ENCODE results near the gene OSBPL2. TPM values are rescaled to one million over a fixed set of nuclear protein-coding genes. Genes with fewer than 3 reads are reported as not detected.

Gene OSBPL2
- total and polyA plus RNA-seq, 4 donors = 9.9 to 19.7 (median 12.3) TPM

DNA sequence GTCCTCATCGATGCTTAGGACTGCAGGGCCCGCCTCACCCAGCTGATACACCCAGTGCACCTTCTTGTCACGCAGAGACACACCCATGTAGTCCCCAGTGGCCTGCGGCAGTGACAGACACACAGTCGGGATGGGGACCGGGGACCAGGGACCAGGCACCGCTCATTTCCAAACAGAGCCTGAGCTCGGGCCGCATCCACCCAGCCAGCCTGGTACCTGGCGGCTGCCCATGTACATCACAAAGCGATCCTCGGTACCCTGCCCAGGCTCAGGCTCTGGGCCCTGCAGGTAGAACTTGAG, 76.0 kb downstream of the OSBPL2 start:
- no peak overlapping the region for H3K27ac ChIP-seq (ENCODE audit: low read depth in 1 of 2, low read length in 2 of 2)
- H3K36me3 ChIP-seq (ENCODE audit: control insufficient read depth in 4 of 4, insufficient read depth in 3 of 4, low read depth in 1 of 4, low read length in 3 of 4) = peaks cover 6 to 61% (median 17%) of the 10 kb centered on the region in 4 donors
- 95% methylated on average over 12 of the region's 12 CpGs for WGBS
- H3K9me3 ChIP-seq (ENCODE audit: control insufficient read depth in 4 of 4, low read length in 3 of 4) = no peaks in the 10 kb centered on the region
- TF ChIP-seq, protein P1, sequence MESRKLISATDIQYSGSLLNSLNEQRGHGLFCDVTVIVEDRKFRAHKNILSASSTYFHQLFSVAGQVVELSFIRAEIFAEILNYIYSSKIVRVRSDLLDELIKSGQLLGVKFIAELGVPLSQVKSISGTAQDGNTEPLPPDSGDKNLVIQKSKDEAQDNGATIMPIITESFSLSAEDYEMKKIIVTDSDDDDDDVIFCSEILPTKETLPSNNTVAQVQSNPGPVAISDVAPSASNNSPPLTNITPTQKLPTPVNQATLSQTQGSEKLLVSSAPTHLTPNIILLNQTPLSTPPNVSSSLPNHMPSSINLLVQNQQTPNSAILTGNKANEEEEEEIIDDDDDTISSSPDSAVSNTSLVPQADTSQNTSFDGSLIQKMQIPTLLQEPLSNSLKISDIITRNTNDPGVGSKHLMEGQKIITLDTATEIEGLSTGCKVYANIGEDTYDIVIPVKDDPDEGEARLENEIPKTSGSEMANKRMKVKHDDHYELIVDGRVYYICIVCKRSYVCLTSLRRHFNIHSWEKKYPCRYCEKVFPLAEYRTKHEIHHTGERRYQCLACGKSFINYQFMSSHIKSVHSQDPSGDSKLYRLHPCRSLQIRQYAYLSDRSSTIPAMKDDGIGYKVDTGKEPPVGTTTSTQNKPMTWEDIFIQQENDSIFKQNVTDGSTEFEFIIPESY (IDR thresholded peaks at IDR 0.05) = no peak
- TF ChIP-seq YY1 (IDR thresholded peaks at IDR 0.05) = no peak
- TF ChIP-seq SP1 (IDR thresholded peaks at IDR 0.05) = no peak
- TF ChIP-seq GABPA (IDR thresholded peaks at IDR 0.05 in 1 of 2, conservative IDR thresholded peaks at IDR 0.05 in 1 of 2) = no peak
- TF ChIP-seq, protein P2, sequence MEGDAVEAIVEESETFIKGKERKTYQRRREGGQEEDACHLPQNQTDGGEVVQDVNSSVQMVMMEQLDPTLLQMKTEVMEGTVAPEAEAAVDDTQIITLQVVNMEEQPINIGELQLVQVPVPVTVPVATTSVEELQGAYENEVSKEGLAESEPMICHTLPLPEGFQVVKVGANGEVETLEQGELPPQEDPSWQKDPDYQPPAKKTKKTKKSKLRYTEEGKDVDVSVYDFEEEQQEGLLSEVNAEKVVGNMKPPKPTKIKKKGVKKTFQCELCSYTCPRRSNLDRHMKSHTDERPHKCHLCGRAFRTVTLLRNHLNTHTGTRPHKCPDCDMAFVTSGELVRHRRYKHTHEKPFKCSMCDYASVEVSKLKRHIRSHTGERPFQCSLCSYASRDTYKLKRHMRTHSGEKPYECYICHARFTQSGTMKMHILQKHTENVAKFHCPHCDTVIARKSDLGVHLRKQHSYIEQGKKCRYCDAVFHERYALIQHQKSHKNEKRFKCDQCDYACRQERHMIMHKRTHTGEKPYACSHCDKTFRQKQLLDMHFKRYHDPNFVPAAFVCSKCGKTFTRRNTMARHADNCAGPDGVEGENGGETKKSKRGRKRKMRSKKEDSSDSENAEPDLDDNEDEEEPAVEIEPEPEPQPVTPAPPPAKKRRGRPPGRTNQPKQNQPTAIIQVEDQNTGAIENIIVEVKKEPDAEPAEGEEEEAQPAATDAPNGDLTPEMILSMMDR (IDR thresholded peaks at IDR 0.05; ENCODE audit: low read depth, low read length, missing input control) = no peak
- TF ChIP-seq, protein P3, sequence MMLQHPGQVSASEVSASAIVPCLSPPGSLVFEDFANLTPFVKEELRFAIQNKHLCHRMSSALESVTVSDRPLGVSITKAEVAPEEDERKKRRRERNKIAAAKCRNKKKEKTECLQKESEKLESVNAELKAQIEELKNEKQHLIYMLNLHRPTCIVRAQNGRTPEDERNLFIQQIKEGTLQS (IDR thresholded peaks at IDR 0.05) = no peak
- no peak for TF ChIP-seq FOXA1 (IDR thresholded peaks at IDR 0.05)
- TF ChIP-seq RXRA (IDR thresholded peaks at IDR 0.05) = no peak
- no peak for TF ChIP-seq EGR1 (IDR thresholded peaks at IDR 0.05; ENCODE audit: low read depth in 2 of 2)
- no peak for TF ChIP-seq HNF4G (IDR thresholded peaks at IDR 0.05)
- TF ChIP-seq TAF1 (conservative IDR thresholded peaks at IDR 0.05) = no peak
- no peak for TF ChIP-seq NR2F2 (IDR thresholded peaks at IDR 0.05)
- no peak for TF ChIP-seq FOXA2 (IDR thresholded peaks at IDR 0.05)
- H3K4me3 ChIP-seq (ENCODE audit: low read depth in 1 of 3, low read length in 3 of 3) = no peak overlapping the region
- no peak for DNase-seq (ENCODE audit: low spot score)
- no peak overlapping the region for H3K9ac ChIP-seq (ENCODE audit: low read depth in 1 of 2, low read length in 2 of 2)
- no peaks in the 10 kb centered on the region for H3K27me3 ChIP-seq (ENCODE audit: control insufficient read depth in 4 of 4, insufficient read depth in 4 of 4, low read length in 3 of 4)
- no peaks in the 10 kb centered on the region for H3K4me1 ChIP-seq (ENCODE audit: control insufficient read depth in 4 of 4, insufficient read depth in 4 of 4, low read length in 3 of 4)

DNA sequence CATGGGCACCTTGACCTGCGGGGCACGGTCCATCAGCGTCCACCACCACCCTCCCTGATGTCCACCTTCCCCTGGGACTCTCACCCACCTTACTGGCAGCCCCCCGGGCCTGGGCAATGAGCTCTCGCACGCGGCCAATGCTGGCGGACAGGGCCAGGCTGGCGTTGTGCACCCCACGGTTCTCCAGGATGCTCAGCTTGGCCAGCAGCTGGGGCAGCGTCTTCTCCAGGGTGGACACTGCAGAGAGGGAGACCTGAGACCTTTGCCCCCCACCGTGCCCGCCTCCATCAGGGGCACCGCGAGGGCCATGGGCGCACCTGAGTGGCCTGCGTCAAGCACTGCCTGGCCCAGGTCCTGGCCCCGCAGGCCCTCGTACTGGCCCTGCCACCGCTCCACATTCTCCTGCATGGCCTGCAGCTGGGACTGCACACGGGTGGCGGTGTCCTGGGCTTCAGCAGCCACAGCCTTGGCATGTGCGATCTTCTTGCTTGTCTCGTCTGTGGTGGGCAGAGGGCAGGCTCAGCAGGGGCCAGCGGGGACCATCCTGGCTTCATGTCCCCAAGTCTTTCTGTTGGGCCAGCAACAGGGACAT, 76.5 kb downstream of the OSBPL2 start:
- Histone ChIP-seq H3K27ac (ENCODE audit: low read depth in 1 of 2, low read length in 2 of 2) (no peak overlapping the region), H3K9me3 (ENCODE audit: control insufficient read depth in 4 of 4, low read length in 3 of 4) (no peaks in the 10 kb centered on the region), H3K27me3 (ENCODE audit: control insufficient read depth in 4 of 4, insufficient read depth in 4 of 4, low read length in 3 of 4) (no peaks in the 10 kb centered on the region), H3K36me3 (ENCODE audit: control insufficient read depth in 4 of 4, insufficient read depth in 3 of 4, low read depth in 1 of 4, low read length in 3 of 4) (peaks cover 6 to 62% (median 16%) of the 10 kb centered on the region in 4 donors), H3K4me1 (ENCODE audit: control insufficient read depth in 4 of 4, insufficient read depth in 4 of 4, low read length in 3 of 4) (no peaks in the 10 kb centered on the region), H3K4me3 (ENCODE audit: low read depth in 1 of 3, low read length in 3 of 3) (no peak overlapping the region), H3K9ac (ENCODE audit: low read depth in 1 of 2, low read length in 2 of 2) (no peak overlapping the region)
- 95% methylated on average over 25 of the region's 25 CpGs for WGBS
- TF ChIP-seq, protein P4, sequence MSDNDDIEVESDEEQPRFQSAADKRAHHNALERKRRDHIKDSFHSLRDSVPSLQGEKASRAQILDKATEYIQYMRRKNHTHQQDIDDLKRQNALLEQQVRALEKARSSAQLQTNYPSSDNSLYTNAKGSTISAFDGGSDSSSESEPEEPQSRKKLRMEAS (IDR thresholded peaks at IDR 0.05) = no peak
- TF ChIP-seq, protein P5, sequence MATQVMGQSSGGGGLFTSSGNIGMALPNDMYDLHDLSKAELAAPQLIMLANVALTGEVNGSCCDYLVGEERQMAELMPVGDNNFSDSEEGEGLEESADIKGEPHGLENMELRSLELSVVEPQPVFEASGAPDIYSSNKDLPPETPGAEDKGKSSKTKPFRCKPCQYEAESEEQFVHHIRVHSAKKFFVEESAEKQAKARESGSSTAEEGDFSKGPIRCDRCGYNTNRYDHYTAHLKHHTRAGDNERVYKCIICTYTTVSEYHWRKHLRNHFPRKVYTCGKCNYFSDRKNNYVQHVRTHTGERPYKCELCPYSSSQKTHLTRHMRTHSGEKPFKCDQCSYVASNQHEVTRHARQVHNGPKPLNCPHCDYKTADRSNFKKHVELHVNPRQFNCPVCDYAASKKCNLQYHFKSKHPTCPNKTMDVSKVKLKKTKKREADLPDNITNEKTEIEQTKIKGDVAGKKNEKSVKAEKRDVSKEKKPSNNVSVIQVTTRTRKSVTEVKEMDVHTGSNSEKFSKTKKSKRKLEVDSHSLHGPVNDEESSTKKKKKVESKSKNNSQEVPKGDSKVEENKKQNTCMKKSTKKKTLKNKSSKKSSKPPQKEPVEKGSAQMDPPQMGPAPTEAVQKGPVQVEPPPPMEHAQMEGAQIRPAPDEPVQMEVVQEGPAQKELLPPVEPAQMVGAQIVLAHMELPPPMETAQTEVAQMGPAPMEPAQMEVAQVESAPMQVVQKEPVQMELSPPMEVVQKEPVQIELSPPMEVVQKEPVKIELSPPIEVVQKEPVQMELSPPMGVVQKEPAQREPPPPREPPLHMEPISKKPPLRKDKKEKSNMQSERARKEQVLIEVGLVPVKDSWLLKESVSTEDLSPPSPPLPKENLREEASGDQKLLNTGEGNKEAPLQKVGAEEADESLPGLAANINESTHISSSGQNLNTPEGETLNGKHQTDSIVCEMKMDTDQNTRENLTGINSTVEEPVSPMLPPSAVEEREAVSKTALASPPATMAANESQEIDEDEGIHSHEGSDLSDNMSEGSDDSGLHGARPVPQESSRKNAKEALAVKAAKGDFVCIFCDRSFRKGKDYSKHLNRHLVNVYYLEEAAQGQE (IDR thresholded peaks at IDR 0.05) = no peak
- TF ChIP-seq HNF4A (conservative IDR thresholded peaks at IDR 0.05) = no peak
- TF ChIP-seq, protein P3 (IDR thresholded peaks at IDR 0.05) = no peak
- no peak for TF ChIP-seq TAF1 (conservative IDR thresholded peaks at IDR 0.05)
- TF ChIP-seq RXRA (IDR thresholded peaks at IDR 0.05) = no peak
- no peak for TF ChIP-seq SP1 (IDR thresholded peaks at IDR 0.05)
- no peak for TF ChIP-seq FOXA2 (IDR thresholded peaks at IDR 0.05)
- TF ChIP-seq, protein P2 (IDR thresholded peaks at IDR 0.05; ENCODE audit: low read depth, low read length, missing input control) = no peak
- no peak for TF ChIP-seq GABPA (IDR thresholded peaks at IDR 0.05 in 1 of 2, conservative IDR thresholded peaks at IDR 0.05 in 1 of 2)
- TF ChIP-seq, protein P1 (IDR thresholded peaks at IDR 0.05) = no peak
- TF ChIP-seq JUND (IDR thresholded peaks at IDR 0.05) = no peak
- TF ChIP-seq NR2F2 (IDR thresholded peaks at IDR 0.05) = no peak
- TF ChIP-seq RAD21 (IDR thresholded peaks at IDR 0.05) = no peak
- no peak for TF ChIP-seq YY1 (IDR thresholded peaks at IDR 0.05)
- TF ChIP-seq HNF4G (IDR thresholded peaks at IDR 0.05) = no peak
- no peak for DNase-seq (ENCODE audit: low spot score)

Measured in liver (tissue), 9 donors.